ENCODE measurements around the gene CTCFL. TPM values are rescaled to one million over a fixed set of nuclear protein-coding genes. Genes with fewer than 3 reads are reported as not detected.

The CTCFL gene
- total RNA-seq, 4 donors from 2014 or later: not detected

DNA sequence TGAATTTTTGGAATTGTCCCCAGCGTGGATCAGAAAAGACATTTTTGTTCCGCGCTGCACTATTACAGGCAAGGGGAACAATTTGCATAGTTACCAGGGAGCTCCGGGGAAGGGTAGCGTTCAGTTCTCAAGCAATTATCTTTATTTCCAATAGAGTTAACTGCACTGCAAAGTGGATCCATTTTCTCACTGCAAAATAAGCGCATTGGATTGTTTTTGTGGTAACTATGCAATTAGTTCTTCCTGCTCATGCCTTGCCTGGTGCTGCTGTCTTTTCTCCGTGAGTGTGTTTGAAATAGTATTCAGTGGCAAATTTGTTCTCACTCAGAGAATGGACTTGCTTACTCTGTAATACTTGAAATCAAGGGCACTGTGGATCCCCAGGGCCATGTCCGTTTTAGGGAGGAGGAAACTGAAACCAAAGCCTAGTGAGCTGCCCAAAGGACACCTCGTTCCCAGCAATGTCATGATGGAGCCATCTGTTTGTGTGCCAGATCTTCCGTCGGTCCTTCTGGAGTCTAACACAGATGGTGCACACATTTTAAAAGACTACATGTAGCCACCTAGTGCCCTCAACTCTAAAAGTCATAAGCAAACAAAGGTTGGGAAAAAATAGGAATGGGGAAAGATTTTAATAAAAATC lies 28.6 kb upstream of the CTCFL start:
- Histone ChIP-seq H3K27me3 (peaks cover 0 to 40% of the 10 kb centered on the region in 2 donors), H3K36me3 (no peaks in the 10 kb centered on the region), H3K9me3 (no peaks in the 10 kb centered on the region), H3K4me1 (no peaks in the 10 kb centered on the region), H3K27ac (no peak overlapping the region), H3K4me3 (no peak overlapping the region)
- no peak for DNase-seq (ENCODE audit: low spot score in 2 of 2)
- WGBS, 2 donors: 75 to 77% methylated on average over 11 of the region's 11 CpGs
- no peak for TF ChIP-seq EP300 (IDR thresholded peaks at IDR 0.05)
- TF ChIP-seq, protein P1, sequence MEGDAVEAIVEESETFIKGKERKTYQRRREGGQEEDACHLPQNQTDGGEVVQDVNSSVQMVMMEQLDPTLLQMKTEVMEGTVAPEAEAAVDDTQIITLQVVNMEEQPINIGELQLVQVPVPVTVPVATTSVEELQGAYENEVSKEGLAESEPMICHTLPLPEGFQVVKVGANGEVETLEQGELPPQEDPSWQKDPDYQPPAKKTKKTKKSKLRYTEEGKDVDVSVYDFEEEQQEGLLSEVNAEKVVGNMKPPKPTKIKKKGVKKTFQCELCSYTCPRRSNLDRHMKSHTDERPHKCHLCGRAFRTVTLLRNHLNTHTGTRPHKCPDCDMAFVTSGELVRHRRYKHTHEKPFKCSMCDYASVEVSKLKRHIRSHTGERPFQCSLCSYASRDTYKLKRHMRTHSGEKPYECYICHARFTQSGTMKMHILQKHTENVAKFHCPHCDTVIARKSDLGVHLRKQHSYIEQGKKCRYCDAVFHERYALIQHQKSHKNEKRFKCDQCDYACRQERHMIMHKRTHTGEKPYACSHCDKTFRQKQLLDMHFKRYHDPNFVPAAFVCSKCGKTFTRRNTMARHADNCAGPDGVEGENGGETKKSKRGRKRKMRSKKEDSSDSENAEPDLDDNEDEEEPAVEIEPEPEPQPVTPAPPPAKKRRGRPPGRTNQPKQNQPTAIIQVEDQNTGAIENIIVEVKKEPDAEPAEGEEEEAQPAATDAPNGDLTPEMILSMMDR (IDR thresholded peaks at IDR 0.05): no peak
- no peak for TF ChIP-seq POLR2A (IDR thresholded peaks at IDR 0.05)

DNA sequence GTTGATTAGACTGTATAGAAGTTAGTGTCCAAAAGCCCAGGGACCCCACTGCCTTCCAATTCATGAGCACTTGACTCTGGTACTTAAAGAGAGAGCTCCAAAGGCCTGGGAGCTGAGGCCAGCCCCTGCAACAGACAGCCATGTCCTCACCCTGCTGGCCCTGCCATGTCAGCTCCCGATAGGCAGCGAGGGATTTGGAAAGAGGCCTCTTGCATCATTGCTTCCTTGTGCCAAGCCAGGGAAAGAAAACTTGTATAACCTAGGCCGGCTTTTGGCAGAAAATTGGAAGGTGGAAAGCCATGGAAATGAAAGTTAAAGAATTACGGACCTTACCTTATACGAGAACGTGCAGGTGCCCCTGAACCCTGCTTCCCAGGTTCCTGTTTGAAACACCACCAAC lies 27.5 kb upstream of the CTCFL start:
- TF ChIP-seq, protein P1 (IDR thresholded peaks at IDR 0.05): no peak
- TF ChIP-seq EP300 (IDR thresholded peaks at IDR 0.05) (no peak), POLR2A (IDR thresholded peaks at IDR 0.05) (no peak)
- Histone ChIP-seq H3K36me3 (no peaks in the 10 kb centered on the region), H3K4me1 (no peaks in the 10 kb centered on the region), H3K27ac (no peak overlapping the region), H3K9me3 (no peaks in the 10 kb centered on the region), H3K27me3 (peaks cover 0 to 32% of the 10 kb centered on the region in 2 donors), H3K4me3 (no peak overlapping the region)
- WGBS, 2 donors: 91 to 92% methylated on average over 6 of the region's 6 CpGs
- no peak for DNase-seq (ENCODE audit: low spot score in 2 of 2)

DNA sequence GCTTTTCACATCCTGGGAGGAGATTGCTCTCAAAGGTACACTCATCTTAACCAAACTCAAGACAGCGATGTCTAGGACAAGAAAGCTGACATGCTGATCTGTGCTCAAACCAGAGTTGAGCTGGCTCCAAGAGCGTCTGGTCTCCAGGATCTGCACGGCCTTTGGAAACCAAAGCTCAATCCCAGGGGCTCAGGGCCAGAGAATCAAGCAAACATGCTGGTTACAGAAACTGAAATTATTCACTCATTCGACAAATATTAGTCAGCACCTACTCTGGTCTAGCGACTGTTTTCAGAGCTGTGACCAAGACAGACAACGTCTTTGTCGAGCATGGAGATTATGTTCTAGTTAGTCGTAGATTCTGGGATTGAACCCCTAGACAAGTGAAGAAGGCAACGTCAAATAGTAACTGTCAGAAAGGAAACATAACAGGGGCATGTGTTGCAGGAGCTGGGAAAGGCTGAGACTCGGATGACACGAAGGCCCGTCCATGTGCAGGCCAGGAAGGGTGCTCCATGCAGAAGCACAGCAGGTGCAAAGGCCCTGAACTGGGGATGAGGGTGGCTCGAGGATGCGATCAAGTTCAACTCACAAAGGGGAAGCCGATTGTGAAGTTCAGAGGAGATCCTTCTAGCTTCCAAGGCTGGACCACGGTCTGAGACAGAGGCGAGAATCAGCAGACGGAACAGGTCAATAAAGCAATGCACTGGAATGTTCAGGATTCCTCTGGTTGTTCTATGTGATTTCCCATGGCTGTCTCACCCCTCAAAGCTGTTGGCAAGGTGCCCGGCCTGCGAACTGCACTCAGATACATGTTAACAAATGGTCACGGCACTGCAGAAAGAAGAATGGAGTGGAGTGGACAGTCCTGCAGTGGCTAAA lies 23.5 kb upstream of the CTCFL start:
- Histone ChIP-seq H3K4me1 (peaks cover 0 to 7% (median 0%) of the 10 kb centered on the region in 4 donors), H3K27me3 (peaks cover 0 to 16% of the 10 kb centered on the region in 2 donors), H3K4me3 (no peak overlapping the region), H3K36me3 (no peaks in the 10 kb centered on the region), H3K9me3 (no peaks in the 10 kb centered on the region), H3K27ac (no peak overlapping the region)
- TF ChIP-seq, protein P1 (IDR thresholded peaks at IDR 0.05): no peak
- TF ChIP-seq EP300 (IDR thresholded peaks at IDR 0.05): no peak
- no peak for TF ChIP-seq POLR2A (IDR thresholded peaks at IDR 0.05)
- DNase-seq (ENCODE audit: low spot score in 2 of 2): no peak
- WGBS, 2 donors: 68 to 72% methylated on average over 21 of the region's 21 CpGs

DNA sequence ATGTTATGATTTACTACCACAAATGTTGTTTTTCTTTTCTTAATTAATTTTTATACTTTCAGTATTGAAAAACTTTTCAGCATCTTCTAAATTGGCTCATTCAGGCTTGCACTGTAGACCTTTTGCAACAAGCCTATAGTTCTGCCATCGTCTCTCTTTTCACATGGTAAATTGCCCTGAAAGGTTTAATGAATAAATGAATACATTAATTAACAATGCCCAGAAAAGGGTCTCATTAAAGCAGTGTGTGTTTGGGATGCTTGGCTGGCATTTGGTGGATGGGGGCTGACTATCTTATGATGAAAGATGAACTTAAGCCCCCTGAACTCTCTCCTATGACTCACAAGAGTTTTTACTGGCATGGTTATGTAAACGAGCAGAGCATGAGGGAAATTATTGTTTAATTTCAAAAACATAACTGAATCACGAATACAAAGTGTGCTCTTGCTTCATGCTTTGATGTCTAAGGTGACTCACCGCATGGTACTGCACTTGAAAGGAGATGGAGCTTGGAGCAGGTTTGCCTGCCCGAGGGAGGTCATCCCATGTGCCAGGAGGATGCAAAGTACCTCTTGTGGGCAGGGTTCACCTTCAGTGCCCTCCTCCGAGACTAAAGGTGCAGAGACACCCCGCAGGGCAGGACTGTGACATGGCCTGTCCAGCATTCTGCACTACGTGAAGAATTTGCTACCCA lies 22.2 kb upstream of the CTCFL start:
- Histone ChIP-seq H3K4me1 (peaks cover 0 to 7% (median 0%) of the 10 kb centered on the region in 4 donors), H3K9me3 (no peaks in the 10 kb centered on the region), H3K27ac (no peak overlapping the region), H3K36me3 (no peaks in the 10 kb centered on the region), H3K4me3 (no peak overlapping the region), H3K27me3 (peaks cover 0 to 16% of the 10 kb centered on the region in 2 donors)
- no peak for DNase-seq (ENCODE audit: low spot score in 2 of 2)
- 66 to 67% methylated on average over 8 of the region's 8 CpGs for WGBS, 2 donors
- no peak for TF ChIP-seq POLR2A (IDR thresholded peaks at IDR 0.05)
- TF ChIP-seq, protein P1 (IDR thresholded peaks at IDR 0.05): no peak
- TF ChIP-seq EP300 (IDR thresholded peaks at IDR 0.05): no peak
